Gastroesophageal sphincter (tissue), 3 donors: ENCODE measurements around the gene PLPPR2.
"Not testable (repeated sequence)": the region's sequence is repeated elsewhere in the genome, so short reads cannot be mapped to it uniquely, and the experiment has no call there.

ENCODE experiments used
- POLR2A ChIP-seq, 2 donors: fragments of 450-650 bp; IDR thresholded peaks; one replicate each; pipeline ENCODE4 v1.6.1; 2017; ENCODE audit warnings: antibody characterized with exemption in 2 of 2, mild to moderate bottlenecking in 2 of 2, moderate library complexity in 1 of 2
- POLR2AphosphoS5 ChIP-seq: sonication (generic); formaldehyde crosslinking; IDR thresholded peaks from one replicate; pipeline ENCODE4 v1.6.1; 2017; ENCODE audit warnings: antibody characterized with exemption
- TF ChIP-seq, protein P1 (sequence below), 4 experiments: fragments of 200-600 bp in 2 of 4; fragments of 450-650 bp in 2 of 4; sonication (generic) in 1 of 4; IDR thresholded peaks; one replicate each; pipeline ENCODE4 v1.5.1; 2017 to 2019; ENCODE audit warnings: antibody characterized with exemption in 4 of 4, mild to moderate bottlenecking in 2 of 4, moderate library complexity in 2 of 4

GRCh38 chr19:11333838-11334237 lies 21.4 kb upstream of the PLPPR2 start:
- not testable (repeated sequence) for TF ChIP-seq POLR2AphosphoS5; POLR2A (IDR thresholded peaks at IDR 0.05)
- TF ChIP-seq, protein P1, sequence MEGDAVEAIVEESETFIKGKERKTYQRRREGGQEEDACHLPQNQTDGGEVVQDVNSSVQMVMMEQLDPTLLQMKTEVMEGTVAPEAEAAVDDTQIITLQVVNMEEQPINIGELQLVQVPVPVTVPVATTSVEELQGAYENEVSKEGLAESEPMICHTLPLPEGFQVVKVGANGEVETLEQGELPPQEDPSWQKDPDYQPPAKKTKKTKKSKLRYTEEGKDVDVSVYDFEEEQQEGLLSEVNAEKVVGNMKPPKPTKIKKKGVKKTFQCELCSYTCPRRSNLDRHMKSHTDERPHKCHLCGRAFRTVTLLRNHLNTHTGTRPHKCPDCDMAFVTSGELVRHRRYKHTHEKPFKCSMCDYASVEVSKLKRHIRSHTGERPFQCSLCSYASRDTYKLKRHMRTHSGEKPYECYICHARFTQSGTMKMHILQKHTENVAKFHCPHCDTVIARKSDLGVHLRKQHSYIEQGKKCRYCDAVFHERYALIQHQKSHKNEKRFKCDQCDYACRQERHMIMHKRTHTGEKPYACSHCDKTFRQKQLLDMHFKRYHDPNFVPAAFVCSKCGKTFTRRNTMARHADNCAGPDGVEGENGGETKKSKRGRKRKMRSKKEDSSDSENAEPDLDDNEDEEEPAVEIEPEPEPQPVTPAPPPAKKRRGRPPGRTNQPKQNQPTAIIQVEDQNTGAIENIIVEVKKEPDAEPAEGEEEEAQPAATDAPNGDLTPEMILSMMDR (IDR thresholded peaks at IDR 0.05), result not testable (repeated sequence)
